Measurements from ENCODE around the gene BRK1. TPM values are rescaled to one million over a fixed set of nuclear protein-coding genes. Genes with fewer than 3 reads are reported as not detected.
"Not testable (repeated sequence)": the region's sequence is repeated elsewhere in the genome, so short reads cannot be mapped to it uniquely, and the experiment has no call there.

BRK1 gene
- total RNA-seq, 4 donors from 2014 or later = 107 to 148 (median 142) TPM

GRCh38 chr3:10160925-10161324 is 45.5 kb downstream of the BRK1 start:
- H3K27ac ChIP-seq (replicated peaks in 1 of 4) = no peak overlapping the region
- 72% methylated on average over 6 of the region's 6 CpGs for WGBS
- no peak overlapping the region for H3K4me3 ChIP-seq
- TF ChIP-seq CTCF (IDR thresholded peaks at IDR 0.05) (no peak), POLR2AphosphoS5 (IDR thresholded peaks at IDR 0.05) (no peak), EP300 (IDR thresholded peaks at IDR 0.05) (no peak), POLR2A (IDR thresholded peaks at IDR 0.05; ENCODE audit: low read depth) (no peak)
- no peaks in the 10 kb centered on the region for H3K27me3 ChIP-seq
- H3K4me1 ChIP-seq = peaks cover 2 to 18% (median 12%) of the 10 kb centered on the region in 4 donors
- intact Hi-C loops (cut with DNase I) = no loop called here
- no peaks in the 10 kb centered on the region for H3K9me3 ChIP-seq
- no peaks in the 10 kb centered on the region for H3K36me3 ChIP-seq
- DNase-seq (ENCODE audit: extremely low spot score) = no peak

GRCh38 chr3:10162185-10162584 is 46.7 kb downstream of the BRK1 start:
- Histone ChIP-seq H3K27me3 (no peaks in the 10 kb centered on the region), H3K4me1 (peaks cover 2 to 18% (median 12%) of the 10 kb centered on the region in 4 donors), H3K36me3 (no peaks in the 10 kb centered on the region), H3K4me3 (no peak overlapping the region), H3K9me3 (no peaks in the 10 kb centered on the region), H3K27ac (replicated peaks in 1 of 4) (no peak overlapping the region)
- DNase-seq (ENCODE audit: extremely low spot score) = no peak
- 83% methylated on average over 6 of the region's 6 CpGs for WGBS
- TF ChIP-seq POLR2A (IDR thresholded peaks at IDR 0.05; ENCODE audit: low read depth) (no peak), EP300 (IDR thresholded peaks at IDR 0.05) (no peak), CTCF (IDR thresholded peaks at IDR 0.05) (no peak), POLR2AphosphoS5 (IDR thresholded peaks at IDR 0.05) (no peak)
- intact Hi-C loops (cut with DNase I) = no loop called here

GRCh38 chr3:10164201-10164545 is 48.7 kb downstream of the BRK1 start:
- Histone ChIP-seq H3K4me1 (peaks cover 2 to 18% (median 12%) of the 10 kb centered on the region in 4 donors), H3K4me3 (peak overlapping the region; percentile 76 to 96 (median 88))
- 85% methylated on average over 7 of the region's 12 CpGs for WGBS

GRCh38 chr3:10164546-10165393 is 49.3 kb downstream of the BRK1 start, which contains the start of gene IRAK2:
Gene IRAK2 (plus strand): TSS chr3:10164919. CDS start chr3:10164955, 36 bp downstream.
- no peak for DNase-seq (ENCODE audit: extremely low spot score)
- Histone ChIP-seq H3K4me3 (peak within 1 kb of the TSS; percentile 76 to 96 (median 88)), H3K27ac (replicated peaks in 1 of 4) (peak within 1 kb of the TSS; percentile 75 to 81 (median 76)), H3K36me3 (peaks cover 0 to 4% (median 1%) of the 10 kb centered on the region in 4 donors), H3K4me1 (peaks cover 2 to 18% (median 12%) of the 10 kb centered on the region in 4 donors), H3K27me3 (no peaks in the 10 kb centered on the region), H3K9me3 (peaks cover 0 to 8% (median 5%) of the 10 kb centered on the region in 4 donors)
- WGBS = 5% methylated on average over 38 of the region's 76 CpGs
- TF ChIP-seq POLR2AphosphoS5 (IDR thresholded peaks at IDR 0.05) (peak; percentile 58 to 82), POLR2A (IDR thresholded peaks at IDR 0.05; ENCODE audit: low read depth) (peak; percentile 15), EP300 (IDR thresholded peaks at IDR 0.05) (no peak), CTCF (IDR thresholded peaks at IDR 0.05) (peak; percentile 87 to 100 (median 95))
- intact Hi-C loops (cut with DNase I) = loop anchor here (2.0 kb wide), 1 partner anchor 60 kb away; no protein-coding TSS in a partner anchor

More at GRCh38 chr3:10164201-10164545, 48.7 kb downstream of the BRK1 start:
- not testable (repeated sequence) for H3K36me3 ChIP-seq; H3K27me3 ChIP-seq; DNase-seq (ENCODE audit: extremely low spot score); H3K9me3 ChIP-seq
- peak overlapping the region in 1 of 4 donors; percentile 76 for H3K27ac ChIP-seq (replicated peaks in 1 of 4)
- intact Hi-C loops (cut with DNase I) = loop anchor here (2.0 kb wide), 1 partner anchor 61 kb away; no protein-coding TSS in a partner anchor

- Histone ChIP-seq H3K36me3 (peaks cover 0 to 4% (median 1%) of the 10 kb centered on the region in 4 donors), H3K27me3 (no peaks in the 10 kb centered on the region), H3K4me1 (peaks cover 2 to 21% (median 16%) of the 10 kb centered on the region in 4 donors), H3K27ac (replicated peaks in 1 of 4) (no peak overlapping the region), H3K9me3 (peaks cover 0 to 8% (median 5%) of the 10 kb centered on the region in 4 donors), H3K4me3 (no peak overlapping the region)
- intact Hi-C loops (cut with DNase I) = no loop called here
- TF ChIP-seq POLR2A (IDR thresholded peaks at IDR 0.05; ENCODE audit: low read depth) (no peak), POLR2AphosphoS5 (IDR thresholded peaks at IDR 0.05) (no peak), EP300 (IDR thresholded peaks at IDR 0.05) (no peak), CTCF (IDR thresholded peaks at IDR 0.05) (no peak)
- no peak for DNase-seq (ENCODE audit: extremely low spot score)
- 99% methylated on average over 5 of the region's 5 CpGs for WGBS
Observed at GRCh38 chr3:10166213-10166604, 50.7 kb downstream of the BRK1 start.

All from esophagus muscularis mucosa (tissue), 4 donors.